K562 (cell line): Measurements from ENCODE around the gene KIAA0319L. TPM values are rescaled to one million over a fixed set of nuclear protein-coding genes. Genes with fewer than 3 reads are reported as not detected.

Experiments used
- ARID2 ChIP-seq: fragments of 450-650 bp; IDR thresholded peaks from 2 replicates; pipeline ENCODE4 v1.6.1; 2017; ENCODE audit warnings: antibody characterized with exemption, mild to moderate bottlenecking
- BCOR ChIP-seq: fragments of 450-650 bp; IDR thresholded peaks from 2 replicates; pipeline ENCODE4 v1.6.1; 2016
- CCAR2 ChIP-seq: fragments of 200-400 bp; formaldehyde crosslinking; IDR thresholded peaks from 2 replicates; pipeline ENCODE4 v1.6.1; 2017; ENCODE audit warnings: mild to moderate bottlenecking, low read depth, low read length
- ESRRB ChIP-seq: fragments of 250-450 bp; sonication (Bioruptor Pico); IDR thresholded peaks from 2 replicates; pipeline ENCODE4 v1.5.0; 2020; ENCODE audit warnings: mild to moderate bottlenecking, moderate library complexity, borderline replicate concordance
- FOXK2 ChIP-seq, 2 experiments: fragments of 450-650 bp; IDR thresholded peaks in 1 of 2; conservative IDR thresholded peaks in 1 of 2; 2 replicates each; pipeline ENCODE4 v1.6.1; 2016; ENCODE audit warnings: low read depth in 2 of 2, mild to moderate bottlenecking in 1 of 2
- GABPB1 ChIP-seq: sonication (generic); formaldehyde crosslinking; IDR thresholded peaks from 2 replicates; pipeline ENCODE4 v1.8.0; 2022; ENCODE audit warnings: mild to moderate bottlenecking, missing genetic modification reagents
- HNRNPUL1 ChIP-seq: fragments of 200-400 bp; formaldehyde crosslinking; IDR thresholded peaks from 2 replicates; pipeline ENCODE4 v1.6.1; 2017; ENCODE audit warnings: low read length
- KLF6 ChIP-seq: fragments of 250-450 bp; sonication (Bioruptor Pico); IDR thresholded peaks from 2 replicates; pipeline ENCODE4 v1.4.0; 2020; ENCODE audit warnings: mild to moderate bottlenecking, moderate library complexity, borderline replicate concordance
- MAZ ChIP-seq, 2 experiments: fragments of 450-650 bp in 1 of 2; sonication (generic) in 1 of 2; formaldehyde crosslinking; IDR thresholded peaks in 1 of 2; conservative IDR thresholded peaks in 1 of 2; 2 replicates each; pipeline versions ENCODE4 v1.4.0 to v1.5.0; 2020; ENCODE audit warnings: mild to moderate bottlenecking in 1 of 2, missing genetic modification reagents in 1 of 2
- RAD21 ChIP-seq, 2 experiments: fragments of 250-450 bp in 1 of 2; fragments of 450-650 bp in 1 of 2; sonication (Bioruptor Pico) in 1 of 2; formaldehyde crosslinking in 1 of 2; IDR thresholded peaks in 1 of 2; conservative IDR thresholded peaks in 1 of 2; 2 replicates each; pipeline versions ENCODE4 v1.4.0 to v1.8.0; 2020 to 2022; ENCODE audit warnings: mild to moderate bottlenecking in 2 of 2, moderate library complexity in 1 of 2
- RUNX1 ChIP-seq: sonication (generic); IDR thresholded peaks from 2 replicates; pipeline ENCODE4 v1.6.1; 2016; ENCODE audit warnings: antibody characterized with exemption, low read depth
- U2AF2 ChIP-seq: fragments of 200-400 bp; formaldehyde crosslinking; optimal IDR thresholded peaks from 2 replicates; pipeline ENCODE3; 2017; ENCODE audit warnings: low read depth, mild to moderate bottlenecking, low read length
- XRCC5 ChIP-seq: fragments of 200-400 bp; formaldehyde crosslinking; IDR thresholded peaks from 2 replicates; pipeline ENCODE4 v1.6.1; 2017; ENCODE audit warnings: low read depth, mild to moderate bottlenecking, low read length
- ZFPM2 ChIP-seq: fragments of 250-450 bp; sonication (Bioruptor Pico); IDR thresholded peaks from 2 replicates; pipeline ENCODE4 v1.5.1; 2022; ENCODE audit warnings: mild to moderate bottlenecking
- ZNF212 ChIP-seq: fragments of 450-650 bp; formaldehyde crosslinking; IDR thresholded peaks from 2 replicates; pipeline ENCODE4 v1.4.0; 2020; ENCODE audit warnings: mild to moderate bottlenecking
- ZNF24 ChIP-seq: fragments of 450-650 bp; IDR thresholded peaks from 2 replicates; pipeline ENCODE4 v1.6.1; 2016
- ZNF316 ChIP-seq: fragments of 450-650 bp; IDR thresholded peaks from 2 replicates; pipeline ENCODE4 v1.6.1; 2016
- polyA plus RNA-seq, 8 experiments: library from polyadenylated mRNA; depleted of rRNA in 4 of 8; stranded (reverse) in 5 of 8; unstranded in 3 of 8; fragments of >200 nt; fragmentation: Nextera tagmentation in 2 of 8; fragmentation: Illumina TruSeq in 1 of 8; extraction: Ambion mirVana in 2 of 8; extraction: Trizol in 1 of 8; gene quantifications; 2 replicates each; pipeline versions ENCODE4 v1.2.1 to v1.2.3, GENCODE V29; 2011 to 2014; ENCODE audit warnings: inconsistent platforms in 1 of 8, missing spikeins in 1 of 8
- total RNA-seq, 7 experiments: library from RNA; depleted of rRNA in 6 of 7; stranded (reverse); fragments of >200 nt in 6 of 7; fragmentation: Illumina TruSeq in 2 of 7; extraction: Trizol in 2 of 7; gene quantifications; 2 replicates each; pipeline versions ENCODE4 v1.2.1 to v1.2.3, GENCODE V29; 2011 to 2021; ENCODE audit warnings: low replicate concordance in 1 of 7
- TF ChIP-seq, protein P1 (sequence below), 3 experiments: fragments of 200-800 bp in 1 of 3; fragments of 250-450 bp in 1 of 3; fragments of 450-650 bp in 1 of 3; sonication (Bioruptor Pico) in 1 of 3; sonication (Bioruptor generic) in 1 of 3; formaldehyde crosslinking in 1 of 3; IDR thresholded peaks; 2 replicates each; pipeline versions ENCODE4 v1.6.1 to v1.8.0; 2016 to 2022; ENCODE audit warnings: mild to moderate bottlenecking in 2 of 3, missing genetic modification characterization in 2 of 3, missing compliant biosample characterization in 1 of 3, moderate library complexity in 1 of 3
- TF ChIP-seq, protein P2 (sequence below), 2 experiments: fragments of 200-800 bp in 1 of 2; sonication (Bioruptor generic) in 1 of 2; sonication (generic) in 1 of 2; formaldehyde crosslinking in 1 of 2; IDR thresholded peaks in 1 of 2; conservative IDR thresholded peaks in 1 of 2; 2 replicates each; pipeline versions ENCODE4 v1.5.0 to v1.6.1; 2016 to 2020; ENCODE audit warnings: missing compliant biosample characterization in 1 of 2, missing genetic modification characterization in 1 of 2, missing genetic modification reagents in 1 of 2
- TF ChIP-seq, protein P3 (sequence below): fragments of 250-450 bp; sonication (Bioruptor Pico); IDR thresholded peaks from 2 replicates; pipeline ENCODE4 v1.4.0; 2020

The KIAA0319L gene
- total and polyA plus RNA-seq, 9 of the 15 experiments (the other 6 are each of a cell fraction or from before 2014, with no cell fraction given), result 2.4 to 51.7 (median 27.4) TPM

DNA sequence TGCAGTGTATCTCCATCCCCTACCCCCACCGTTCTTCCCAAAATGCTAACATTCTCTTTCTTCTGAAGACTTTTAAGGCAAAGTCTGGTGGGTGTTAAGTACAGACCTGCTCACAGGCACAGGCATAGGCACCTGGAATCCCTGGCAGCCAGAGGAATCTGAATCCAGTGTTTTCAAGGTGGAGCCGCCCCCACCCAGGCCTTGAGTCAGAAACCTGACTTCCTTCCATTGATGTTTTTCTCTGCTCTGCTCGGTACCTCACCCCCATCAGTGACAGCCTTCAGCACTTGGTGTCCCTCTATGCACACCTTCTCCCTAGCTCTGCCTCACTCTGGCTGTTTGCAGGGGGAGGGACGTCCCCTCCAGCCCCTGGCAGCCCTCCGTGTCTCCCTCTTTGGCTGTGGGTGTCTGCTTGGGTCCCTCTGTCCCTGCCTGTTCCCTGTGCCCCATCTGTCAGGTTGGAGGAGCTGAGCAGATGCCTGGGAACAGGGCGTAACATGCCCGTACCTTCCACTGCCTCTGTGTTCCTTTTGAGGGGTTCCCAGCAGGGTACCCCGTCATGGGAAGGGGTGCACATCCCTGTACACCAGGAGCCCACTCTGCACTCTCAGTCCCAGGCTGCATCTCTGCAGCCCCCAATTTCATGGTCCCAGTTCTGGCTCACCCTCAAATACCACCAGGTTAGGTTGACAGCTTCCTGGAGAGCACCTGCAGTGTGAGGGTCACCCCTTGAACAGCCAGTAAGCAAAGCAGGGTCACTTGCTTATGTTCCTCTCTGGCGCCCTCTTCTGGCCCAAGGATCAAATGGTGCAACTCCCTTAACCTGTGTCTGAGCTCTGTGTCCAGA lies 7.1 kb upstream of the KIAA0319L start (continued):
- no peak for TF ChIP-seq KLF6 (CRISPR knock-in tag)
- TF ChIP-seq XRCC5, result peak; percentile 87
- no peak for TF ChIP-seq ESRRB (CRISPR knock-in tag)
- TF ChIP-seq, protein P1, sequence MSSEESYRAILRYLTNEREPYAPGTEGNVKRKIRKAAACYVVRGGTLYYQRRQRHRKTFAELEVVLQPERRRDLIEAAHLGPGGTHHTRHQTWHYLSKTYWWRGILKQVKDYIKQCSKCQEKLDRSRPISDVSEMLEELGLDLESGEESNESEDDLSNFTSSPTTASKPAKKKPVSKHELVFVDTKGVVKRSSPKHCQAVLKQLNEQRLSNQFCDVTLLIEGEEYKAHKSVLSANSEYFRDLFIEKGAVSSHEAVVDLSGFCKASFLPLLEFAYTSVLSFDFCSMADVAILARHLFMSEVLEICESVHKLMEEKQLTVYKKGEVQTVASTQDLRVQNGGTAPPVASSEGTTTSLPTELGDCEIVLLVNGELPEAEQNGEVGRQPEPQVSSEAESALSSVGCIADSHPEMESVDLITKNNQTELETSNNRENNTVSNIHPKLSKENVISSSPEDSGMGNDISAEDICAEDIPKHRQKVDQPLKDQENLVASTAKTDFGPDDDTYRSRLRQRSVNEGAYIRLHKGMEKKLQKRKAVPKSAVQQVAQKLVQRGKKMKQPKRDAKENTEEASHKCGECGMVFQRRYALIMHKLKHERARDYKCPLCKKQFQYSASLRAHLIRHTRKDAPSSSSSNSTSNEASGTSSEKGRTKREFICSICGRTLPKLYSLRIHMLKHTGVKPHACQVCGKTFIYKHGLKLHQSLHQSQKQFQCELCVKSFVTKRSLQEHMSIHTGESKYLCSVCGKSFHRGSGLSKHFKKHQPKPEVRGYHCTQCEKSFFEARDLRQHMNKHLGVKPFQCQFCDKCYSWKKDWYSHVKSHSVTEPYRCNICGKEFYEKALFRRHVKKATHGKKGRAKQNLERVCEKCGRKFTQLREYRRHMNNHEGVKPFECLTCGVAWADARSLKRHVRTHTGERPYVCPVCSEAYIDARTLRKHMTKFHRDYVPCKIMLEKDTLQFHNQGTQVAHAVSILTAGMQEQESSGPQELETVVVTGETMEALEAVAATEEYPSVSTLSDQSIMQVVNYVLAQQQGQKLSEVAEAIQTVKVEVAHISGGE (CRISPR knock-in tag; IDR thresholded peaks at IDR 0.05), result 0 out of 6 replicates have a peak, but pooled peaks of 1 of the 3 experiments have one; percentile 24
- peak in 1 of 2 experiments; percentile 41; a peak in 1 of 4 replicates for TF ChIP-seq MAZ (CRISPR knock-in tag; conservative IDR thresholded peaks at IDR 0.05 in 1 of 2, IDR thresholded peaks at IDR 0.05 in 1 of 2)
- TF ChIP-seq GABPB1, result no peak
- no peak for TF ChIP-seq HNRNPUL1
- no peak for TF ChIP-seq ZNF24
- no peak for TF ChIP-seq ZNF316
- no peak for TF ChIP-seq ZFPM2 (CRISPR knock-in tag)
- TF ChIP-seq BCOR, result no peak
- no peak for TF ChIP-seq RUNX1
- TF ChIP-seq ARID2, result peak; percentile 68
- TF ChIP-seq FOXK2 (conservative IDR thresholded peaks at IDR 0.05 in 1 of 2, IDR thresholded peaks at IDR 0.05 in 1 of 2; ENCODE audit: low read depth in 2 of 2), result no peak
- TF ChIP-seq, protein P2, sequence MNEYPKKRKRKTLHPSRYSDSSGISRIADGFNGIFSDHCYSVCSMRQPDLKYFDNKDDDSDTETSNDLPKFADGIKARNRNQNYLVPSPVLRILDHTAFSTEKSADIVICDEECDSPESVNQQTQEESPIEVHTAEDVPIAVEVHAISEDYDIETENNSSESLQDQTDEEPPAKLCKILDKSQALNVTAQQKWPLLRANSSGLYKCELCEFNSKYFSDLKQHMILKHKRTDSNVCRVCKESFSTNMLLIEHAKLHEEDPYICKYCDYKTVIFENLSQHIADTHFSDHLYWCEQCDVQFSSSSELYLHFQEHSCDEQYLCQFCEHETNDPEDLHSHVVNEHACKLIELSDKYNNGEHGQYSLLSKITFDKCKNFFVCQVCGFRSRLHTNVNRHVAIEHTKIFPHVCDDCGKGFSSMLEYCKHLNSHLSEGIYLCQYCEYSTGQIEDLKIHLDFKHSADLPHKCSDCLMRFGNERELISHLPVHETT (CRISPR knock-in tag; conservative IDR thresholded peaks at IDR 0.05 in 1 of 2, IDR thresholded peaks at IDR 0.05 in 1 of 2), result no peak
- TF ChIP-seq CCAR2, result no peak
- no peak for TF ChIP-seq U2AF2
- TF ChIP-seq, protein P3, sequence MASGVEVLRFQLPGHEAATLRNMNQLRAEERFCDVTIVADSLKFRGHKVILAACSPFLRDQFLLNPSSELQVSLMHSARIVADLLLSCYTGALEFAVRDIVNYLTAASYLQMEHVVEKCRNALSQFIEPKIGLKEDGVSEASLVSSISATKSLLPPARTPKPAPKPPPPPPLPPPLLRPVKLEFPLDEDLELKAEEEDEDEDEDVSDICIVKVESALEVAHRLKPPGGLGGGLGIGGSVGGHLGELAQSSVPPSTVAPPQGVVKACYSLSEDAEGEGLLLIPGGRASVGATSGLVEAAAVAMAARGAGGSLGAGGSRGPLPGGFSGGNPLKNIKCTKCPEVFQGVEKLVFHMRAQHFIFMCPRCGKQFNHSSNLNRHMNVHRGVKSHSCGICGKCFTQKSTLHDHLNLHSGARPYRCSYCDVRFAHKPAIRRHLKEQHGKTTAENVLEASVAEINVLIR, result no peak
- TF ChIP-seq ZNF212, result no peak
- peak; percentile 59 to 85 for TF ChIP-seq RAD21 (CRISPR knock-in tag; conservative IDR thresholded peaks at IDR 0.05 in 1 of 2, IDR thresholded peaks at IDR 0.05 in 1 of 2)
